ENCODE results near the gene SOX6.

SOX6 gene

GRCh38 chr11:15967166-15967565 is 389.2 kb downstream of the SOX6 start:
- no peak overlapping the region for H3K4me3 Mint-ChIP-seq
- H3K9me3 Mint-ChIP-seq, result no peaks in the 10 kb centered on the region
- peaks cover 5% of the 10 kb centered on the region for H3K27me3 Mint-ChIP-seq (ENCODE audit: low read depth)
- peak overlapping the region in 1 of 3 experiments; percentile 27 for H3K27ac Mint-ChIP-seq
- peaks cover 39% of the 10 kb centered on the region for H3K4me1 Mint-ChIP-seq
- H3K36me3 Mint-ChIP-seq (ENCODE audit: low read depth), result no peaks in the 10 kb centered on the region
- no peak for TF ChIP-seq CTCF (IDR thresholded peaks at IDR 0.05; ENCODE audit: unreplicated experiment in 3 of 3)

GRCh38 chr11:15965562-15966250 is 390.6 kb downstream of the SOX6 start:
- H3K4me3 Mint-ChIP-seq, result no peak overlapping the region
- peak overlapping the region in 2 of 3 experiments; percentile 56 to 66 for H3K27ac Mint-ChIP-seq
- no peaks in the 10 kb centered on the region for H3K9me3 Mint-ChIP-seq
- peaks cover 5% of the 10 kb centered on the region for H3K27me3 Mint-ChIP-seq (ENCODE audit: low read depth)
- H3K36me3 Mint-ChIP-seq (ENCODE audit: low read depth), result no peaks in the 10 kb centered on the region
- peaks cover 36% of the 10 kb centered on the region for H3K4me1 Mint-ChIP-seq
- no peak for TF ChIP-seq CTCF (IDR thresholded peaks at IDR 0.05; ENCODE audit: unreplicated experiment in 3 of 3)

GRCh38 chr11:15963266-15963665 is 393.1 kb downstream of the SOX6 start:
- peaks cover 12% of the 10 kb centered on the region for H3K4me1 Mint-ChIP-seq
- H3K27me3 Mint-ChIP-seq (ENCODE audit: low read depth), result peaks cover 5% of the 10 kb centered on the region
- no peak for TF ChIP-seq CTCF (IDR thresholded peaks at IDR 0.05; ENCODE audit: unreplicated experiment in 3 of 3)
- no peak overlapping the region for H3K27ac Mint-ChIP-seq
- no peak overlapping the region for H3K4me3 Mint-ChIP-seq
- H3K9me3 Mint-ChIP-seq, result no peaks in the 10 kb centered on the region
- H3K36me3 Mint-ChIP-seq (ENCODE audit: low read depth), result no peaks in the 10 kb centered on the region

- Mint-ChIP-seq H3K27ac (no peak overlapping the region), H3K4me1 (no peaks in the 10 kb centered on the region), H3K36me3 (ENCODE audit: low read depth) (no peaks in the 10 kb centered on the region), H3K27me3 (ENCODE audit: low read depth) (no peaks in the 10 kb centered on the region), H3K9me3 (peaks cover 4% of the 10 kb centered on the region), H3K4me3 (no peak overlapping the region)
- no peak for TF ChIP-seq CTCF (IDR thresholded peaks at IDR 0.05; ENCODE audit: unreplicated experiment in 3 of 3)
Observed at GRCh38 chr11:15958910-15959309, 397.4 kb downstream of the SOX6 start.

- TF ChIP-seq CTCF (IDR thresholded peaks at IDR 0.05; ENCODE audit: unreplicated experiment in 3 of 3), result no peak
- peaks cover 4% of the 10 kb centered on the region for H3K9me3 Mint-ChIP-seq
- H3K27ac Mint-ChIP-seq, result no peak overlapping the region
- H3K4me3 Mint-ChIP-seq, result no peak overlapping the region
- no peaks in the 10 kb centered on the region for H3K36me3 Mint-ChIP-seq (ENCODE audit: low read depth)
- H3K4me1 Mint-ChIP-seq, result peaks cover under 1% of the 10 kb centered on the region
- no peaks in the 10 kb centered on the region for H3K27me3 Mint-ChIP-seq (ENCODE audit: low read depth)
Observed at GRCh38 chr11:15957234-15957633, 399.1 kb downstream of the SOX6 start.

- Mint-ChIP-seq H3K27ac (no peak overlapping the region), H3K4me3 (no peak overlapping the region), H3K36me3 (ENCODE audit: low read depth) (no peaks in the 10 kb centered on the region), H3K27me3 (ENCODE audit: low read depth) (no peaks in the 10 kb centered on the region), H3K4me1 (peaks cover 5% of the 10 kb centered on the region), H3K9me3 (peaks cover 4% of the 10 kb centered on the region)
- no peak for TF ChIP-seq CTCF (IDR thresholded peaks at IDR 0.05; ENCODE audit: unreplicated experiment in 3 of 3)
Observed at GRCh38 chr11:15956302-15956701, 400.0 kb downstream of the SOX6 start.
